Nephron progenitor cell (in vitro differentiated cells): Measurements from ENCODE around the gene FIGNL2.

Experiments
- DNase-seq: peaks from one replicate; pipeline ENCODE4 v3.0.0; 2021
- H3K27ac Mint-ChIP-seq: 2 replicates; pipeline ENCODE4 v1.8.0; 2021; ENCODE audit warnings: mild to moderate bottlenecking, moderate library complexity, mixed read lengths
- H3K27me3 Mint-ChIP-seq: 2 replicates; pipeline ENCODE4 v1.8.0; 2021; ENCODE audit warnings: mild to moderate bottlenecking, low read depth, mixed read lengths; ENCODE audit not compliant: poor library complexity
- H3K36me3 Mint-ChIP-seq: 2 replicates; pipeline ENCODE4 v1.8.0; 2021; ENCODE audit warnings: low read depth, mixed read lengths
- H3K4me1 Mint-ChIP-seq: 2 replicates; pipeline ENCODE4 v1.8.0; 2021; ENCODE audit warnings: mixed read lengths
- H3K4me3 Mint-ChIP-seq: 2 replicates; pipeline ENCODE4 v1.8.0; 2021; ENCODE audit warnings: mild to moderate bottlenecking, moderate library complexity, mixed read lengths
- H3K9me3 Mint-ChIP-seq: 2 replicates; pipeline ENCODE4 v1.8.0; 2021; ENCODE audit warnings: mild to moderate bottlenecking, moderate library complexity, mixed read lengths
- TF ChIP-seq, protein P1 (sequence below): fragments of 200-600 bp; sonication (generic); IDR thresholded peaks from 2 replicates; pipeline ENCODE4 v1.5.0; 2021; ENCODE audit warnings: antibody characterized with exemption

The FIGNL2 gene

GRCh38 chr12:51844854-51845253 is 3.7 kb downstream of the FIGNL2 start:
- no peak overlapping the region for H3K27ac Mint-ChIP-seq
- H3K27me3 Mint-ChIP-seq: no peaks in the 10 kb centered on the region
- peak overlapping the region; percentile 89 for H3K4me3 Mint-ChIP-seq
- DNase-seq: no peak
- peaks cover 69% of the 10 kb centered on the region for H3K4me1 Mint-ChIP-seq
- no peaks in the 10 kb centered on the region for H3K36me3 Mint-ChIP-seq
- H3K9me3 Mint-ChIP-seq: no peaks in the 10 kb centered on the region
- TF ChIP-seq, protein P1, sequence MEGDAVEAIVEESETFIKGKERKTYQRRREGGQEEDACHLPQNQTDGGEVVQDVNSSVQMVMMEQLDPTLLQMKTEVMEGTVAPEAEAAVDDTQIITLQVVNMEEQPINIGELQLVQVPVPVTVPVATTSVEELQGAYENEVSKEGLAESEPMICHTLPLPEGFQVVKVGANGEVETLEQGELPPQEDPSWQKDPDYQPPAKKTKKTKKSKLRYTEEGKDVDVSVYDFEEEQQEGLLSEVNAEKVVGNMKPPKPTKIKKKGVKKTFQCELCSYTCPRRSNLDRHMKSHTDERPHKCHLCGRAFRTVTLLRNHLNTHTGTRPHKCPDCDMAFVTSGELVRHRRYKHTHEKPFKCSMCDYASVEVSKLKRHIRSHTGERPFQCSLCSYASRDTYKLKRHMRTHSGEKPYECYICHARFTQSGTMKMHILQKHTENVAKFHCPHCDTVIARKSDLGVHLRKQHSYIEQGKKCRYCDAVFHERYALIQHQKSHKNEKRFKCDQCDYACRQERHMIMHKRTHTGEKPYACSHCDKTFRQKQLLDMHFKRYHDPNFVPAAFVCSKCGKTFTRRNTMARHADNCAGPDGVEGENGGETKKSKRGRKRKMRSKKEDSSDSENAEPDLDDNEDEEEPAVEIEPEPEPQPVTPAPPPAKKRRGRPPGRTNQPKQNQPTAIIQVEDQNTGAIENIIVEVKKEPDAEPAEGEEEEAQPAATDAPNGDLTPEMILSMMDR: no peak

GRCh38 chr12:51841727-51842126 is 6.8 kb downstream of the FIGNL2 start:
- H3K9me3 Mint-ChIP-seq: no peaks in the 10 kb centered on the region
- H3K4me3 Mint-ChIP-seq: peak overlapping the region; percentile 55
- H3K4me1 Mint-ChIP-seq: peaks cover 93% of the 10 kb centered on the region
- no peaks in the 10 kb centered on the region for H3K36me3 Mint-ChIP-seq
- TF ChIP-seq, protein P1: no peak
- no peak overlapping the region for H3K27ac Mint-ChIP-seq
- no peaks in the 10 kb centered on the region for H3K27me3 Mint-ChIP-seq
- no peak for DNase-seq

- DNase-seq: no peak
- TF ChIP-seq, protein P1: no peak
- H3K27ac Mint-ChIP-seq: no peak overlapping the region
- no peaks in the 10 kb centered on the region for H3K36me3 Mint-ChIP-seq
- H3K27me3 Mint-ChIP-seq: no peaks in the 10 kb centered on the region
- H3K9me3 Mint-ChIP-seq: no peaks in the 10 kb centered on the region
- H3K4me3 Mint-ChIP-seq: no peak overlapping the region
- H3K4me1 Mint-ChIP-seq: peaks cover 92% of the 10 kb centered on the region
Measured at GRCh38 chr12:51840966-51841365, 7.6 kb downstream of the FIGNL2 start.

- peak overlapping the region; percentile 17 for H3K27ac Mint-ChIP-seq
Measured at GRCh38 chr12:51839310-51839947, 9.1 kb downstream of the FIGNL2 start.

DNA sequence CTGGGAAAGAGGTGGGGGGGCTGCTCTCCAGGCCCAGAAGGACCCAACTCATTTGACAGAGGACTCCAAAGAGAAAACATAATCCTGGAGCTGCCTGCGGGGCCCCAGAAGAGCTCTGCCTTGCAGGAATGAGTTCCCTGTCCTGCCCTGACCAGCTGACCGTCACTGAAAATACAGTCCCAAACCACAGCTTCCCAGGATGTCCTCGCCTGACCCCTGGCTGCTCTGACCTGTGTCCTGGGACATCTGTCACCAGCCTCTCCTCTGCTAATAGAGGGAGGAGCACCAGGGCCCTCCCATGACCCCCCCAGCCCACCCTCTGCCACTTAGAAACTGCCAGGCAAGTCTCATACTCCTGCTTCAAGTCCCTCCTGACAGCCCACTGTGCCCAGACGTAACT is 9.8 kb downstream of the FIGNL2 start:
- Mint-ChIP-seq H3K9me3 (no peaks in the 10 kb centered on the region), H3K36me3 (peaks cover 4% of the 10 kb centered on the region)

More at GRCh38 chr12:51839310-51839947, 9.1 kb downstream of the FIGNL2 start:
- Mint-ChIP-seq H3K27me3 (no peaks in the 10 kb centered on the region), H3K4me3 (peak overlapping the region; percentile 30), H3K4me1 (peaks cover 91% of the 10 kb centered on the region), H3K36me3 (no peaks in the 10 kb centered on the region), H3K9me3 (no peaks in the 10 kb centered on the region)
- TF ChIP-seq, protein P1: no peak
- no peak for DNase-seq

More for the DNA sequence above, 9.8 kb downstream of the FIGNL2 start:
- peak overlapping the region; percentile 30 for H3K4me3 Mint-ChIP-seq
- DNase-seq: no peak
- TF ChIP-seq, protein P1: no peak
- no peaks in the 10 kb centered on the region for H3K27me3 Mint-ChIP-seq
- H3K27ac Mint-ChIP-seq: peak overlapping the region; percentile 17
- peaks cover 91% of the 10 kb centered on the region for H3K4me1 Mint-ChIP-seq
